K562 (cell line): Measurements from ENCODE around the gene RBBP4. TPM values are rescaled to one million over a fixed set of nuclear protein-coding genes. Genes with fewer than 3 reads are reported as not detected.

Experiments
- MED1 ChIP-seq: sonication (generic); formaldehyde crosslinking; IDR thresholded peaks from 2 replicates; pipeline ENCODE4 v1.8.1; 2023; ENCODE audit warnings: missing genetic modification reagents, borderline replicate concordance
- NFYB ChIP-seq: IDR thresholded peaks from 2 replicates; pipeline ENCODE4 v1.6.1; 2011; ENCODE audit warnings: mild to moderate bottlenecking, moderate library complexity; ENCODE audit not compliant: insufficient read length; ENCODE audit errors: extremely low read depth
- ZNF316 ChIP-seq: fragments of 450-650 bp; IDR thresholded peaks from 2 replicates; pipeline ENCODE4 v1.6.1; 2016
- polyA plus RNA-seq, 8 experiments: library from polyadenylated mRNA; depleted of rRNA in 4 of 8; stranded (reverse) in 5 of 8; unstranded in 3 of 8; fragments of >200 nt; fragmentation: Nextera tagmentation in 2 of 8; fragmentation: Illumina TruSeq in 1 of 8; extraction: Ambion mirVana in 2 of 8; extraction: Trizol in 1 of 8; gene quantifications; 2 replicates each; pipeline versions ENCODE4 v1.2.1 to v1.2.3, GENCODE V29; 2011 to 2014; ENCODE audit warnings: inconsistent platforms in 1 of 8, missing spikeins in 1 of 8
- total RNA-seq, 7 experiments: library from RNA; depleted of rRNA in 6 of 7; stranded (reverse); fragments of >200 nt in 6 of 7; fragmentation: Illumina TruSeq in 2 of 7; extraction: Trizol in 2 of 7; gene quantifications; 2 replicates each; pipeline versions ENCODE4 v1.2.1 to v1.2.3, GENCODE V29; 2011 to 2021; ENCODE audit warnings: low replicate concordance in 1 of 7
- TF ChIP-seq, protein P1 (sequence below): fragments of 450-650 bp; formaldehyde crosslinking; IDR thresholded peaks from 2 replicates; pipeline ENCODE4 v1.4.0; 2020; ENCODE audit warnings: mild to moderate bottlenecking, moderate library complexity
- TF ChIP-seq, protein P2 (sequence below), 2 experiments: IDR thresholded peaks; 2 replicates each; pipeline ENCODE4 v1.6.1; 2012; ENCODE audit warnings: improper control_type of control experiment in 2 of 2, low read depth in 2 of 2, low read length in 2 of 2, borderline replicate concordance in 1 of 2
- TF ChIP-seq, protein P3 (sequence below): fragments of 250-450 bp; sonication (Bioruptor Pico); IDR thresholded peaks from 2 replicates; pipeline ENCODE4 v1.8.0; 2021; ENCODE audit warnings: borderline replicate concordance, mild to moderate bottlenecking, moderate library complexity; ENCODE audit not compliant: poor library complexity, severe bottlenecking
- TF ChIP-seq, protein P4 (sequence below), 2 experiments: fragments of 450-650 bp in 1 of 2; sonication (generic) in 1 of 2; formaldehyde crosslinking in 1 of 2; IDR thresholded peaks; 2 replicates each; pipeline versions ENCODE4 v1.7.1 to v1.9.0; 2016 to 2022; ENCODE audit warnings: inconsistent platforms in 1 of 2, mild to moderate bottlenecking in 1 of 2, missing genetic modification reagents in 1 of 2
- TF ChIP-seq, protein P5 (sequence below): fragments of 450-650 bp; IDR thresholded peaks from 2 replicates; pipeline ENCODE4 v1.6.1; 2016; ENCODE audit warnings: mild to moderate bottlenecking

RBBP4 gene
- total and polyA plus RNA-seq, 9 of the 15 experiments (the other 6 are each of a cell fraction or from before 2014, with no cell fraction given), result 185 to 409 (median 259) TPM

DNA sequence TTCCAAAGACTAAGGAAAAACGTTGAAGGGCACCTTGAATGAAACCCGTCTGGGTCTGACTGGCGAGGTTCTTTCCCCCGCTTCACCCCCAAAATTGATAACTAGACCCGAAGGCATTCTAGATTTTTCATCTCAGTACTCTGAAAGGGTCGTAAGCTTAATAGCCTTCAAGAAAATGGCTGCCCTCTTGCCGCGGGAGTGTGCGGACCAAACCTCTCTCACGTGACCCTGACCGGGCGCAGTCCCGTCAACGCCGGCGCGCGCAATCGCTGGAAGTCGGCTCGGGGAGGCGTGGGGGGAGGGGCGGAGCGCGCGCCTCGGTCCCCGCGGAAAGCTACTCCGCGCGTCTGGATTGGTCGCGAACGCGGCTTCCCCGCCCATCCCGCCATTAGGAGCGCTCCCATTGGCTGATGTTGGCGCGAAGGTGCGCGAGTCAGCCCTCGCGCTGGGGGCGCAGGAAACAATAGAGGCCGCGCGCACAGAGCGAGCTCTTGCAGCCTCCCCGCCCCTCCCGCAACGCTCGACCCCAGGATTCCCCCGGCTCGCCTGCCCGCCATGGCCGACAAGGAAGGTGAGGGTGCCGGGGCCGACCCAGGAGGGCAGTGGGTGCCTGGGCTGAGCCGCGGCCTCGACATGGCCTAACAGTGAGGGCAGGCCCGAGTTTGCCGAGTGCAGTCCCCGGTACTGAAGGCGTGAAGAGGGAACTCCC lies at the start of gene RBBP4 (continued):
- TF ChIP-seq, protein P1, sequence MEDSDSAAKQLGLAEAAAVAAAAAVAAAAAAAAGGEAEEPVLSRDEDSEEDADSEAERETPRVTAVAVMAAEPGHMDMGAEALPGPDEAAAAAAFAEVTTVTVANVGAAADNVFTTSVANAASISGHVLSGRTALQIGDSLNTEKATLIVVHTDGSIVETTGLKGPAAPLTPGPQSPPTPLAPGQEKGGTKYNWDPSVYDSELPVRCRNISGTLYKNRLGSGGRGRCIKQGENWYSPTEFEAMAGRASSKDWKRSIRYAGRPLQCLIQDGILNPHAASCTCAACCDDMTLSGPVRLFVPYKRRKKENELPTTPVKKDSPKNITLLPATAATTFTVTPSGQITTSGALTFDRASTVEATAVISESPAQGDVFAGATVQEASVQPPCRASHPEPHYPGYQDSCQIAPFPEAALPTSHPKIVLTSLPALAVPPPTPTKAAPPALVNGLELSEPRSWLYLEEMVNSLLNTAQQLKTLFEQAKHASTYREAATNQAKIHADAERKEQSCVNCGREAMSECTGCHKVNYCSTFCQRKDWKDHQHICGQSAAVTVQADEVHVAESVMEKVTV (CRISPR knock-in tag), result peak; percentile 36; the same call in 1 of the 2 replicates
- TF ChIP-seq, protein P2, sequence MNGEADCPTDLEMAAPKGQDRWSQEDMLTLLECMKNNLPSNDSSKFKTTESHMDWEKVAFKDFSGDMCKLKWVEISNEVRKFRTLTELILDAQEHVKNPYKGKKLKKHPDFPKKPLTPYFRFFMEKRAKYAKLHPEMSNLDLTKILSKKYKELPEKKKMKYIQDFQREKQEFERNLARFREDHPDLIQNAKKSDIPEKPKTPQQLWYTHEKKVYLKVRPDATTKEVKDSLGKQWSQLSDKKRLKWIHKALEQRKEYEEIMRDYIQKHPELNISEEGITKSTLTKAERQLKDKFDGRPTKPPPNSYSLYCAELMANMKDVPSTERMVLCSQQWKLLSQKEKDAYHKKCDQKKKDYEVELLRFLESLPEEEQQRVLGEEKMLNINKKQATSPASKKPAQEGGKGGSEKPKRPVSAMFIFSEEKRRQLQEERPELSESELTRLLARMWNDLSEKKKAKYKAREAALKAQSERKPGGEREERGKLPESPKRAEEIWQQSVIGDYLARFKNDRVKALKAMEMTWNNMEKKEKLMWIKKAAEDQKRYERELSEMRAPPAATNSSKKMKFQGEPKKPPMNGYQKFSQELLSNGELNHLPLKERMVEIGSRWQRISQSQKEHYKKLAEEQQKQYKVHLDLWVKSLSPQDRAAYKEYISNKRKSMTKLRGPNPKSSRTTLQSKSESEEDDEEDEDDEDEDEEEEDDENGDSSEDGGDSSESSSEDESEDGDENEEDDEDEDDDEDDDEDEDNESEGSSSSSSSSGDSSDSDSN (IDR thresholded peaks at IDR 0.05; ENCODE audit: borderline replicate concordance in 1 of 2, low read depth in 2 of 2, low read length in 2 of 2), result peak in 1 of 2 experiments; percentile 23; a peak in 2 of 4 replicates
- peak; percentile 83 for TF ChIP-seq NFYB
- peak; percentile 32; the same call in 1 of the 2 replicates for TF ChIP-seq ZNF316
- TF ChIP-seq, protein P3, sequence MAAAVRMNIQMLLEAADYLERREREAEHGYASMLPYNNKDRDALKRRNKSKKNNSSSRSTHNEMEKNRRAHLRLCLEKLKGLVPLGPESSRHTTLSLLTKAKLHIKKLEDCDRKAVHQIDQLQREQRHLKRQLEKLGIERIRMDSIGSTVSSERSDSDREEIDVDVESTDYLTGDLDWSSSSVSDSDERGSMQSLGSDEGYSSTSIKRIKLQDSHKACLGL (CRISPR knock-in tag), result peak; percentile 84
- TF ChIP-seq MED1 (CRISPR knock-in tag), result no peak
- TF ChIP-seq, protein P4, sequence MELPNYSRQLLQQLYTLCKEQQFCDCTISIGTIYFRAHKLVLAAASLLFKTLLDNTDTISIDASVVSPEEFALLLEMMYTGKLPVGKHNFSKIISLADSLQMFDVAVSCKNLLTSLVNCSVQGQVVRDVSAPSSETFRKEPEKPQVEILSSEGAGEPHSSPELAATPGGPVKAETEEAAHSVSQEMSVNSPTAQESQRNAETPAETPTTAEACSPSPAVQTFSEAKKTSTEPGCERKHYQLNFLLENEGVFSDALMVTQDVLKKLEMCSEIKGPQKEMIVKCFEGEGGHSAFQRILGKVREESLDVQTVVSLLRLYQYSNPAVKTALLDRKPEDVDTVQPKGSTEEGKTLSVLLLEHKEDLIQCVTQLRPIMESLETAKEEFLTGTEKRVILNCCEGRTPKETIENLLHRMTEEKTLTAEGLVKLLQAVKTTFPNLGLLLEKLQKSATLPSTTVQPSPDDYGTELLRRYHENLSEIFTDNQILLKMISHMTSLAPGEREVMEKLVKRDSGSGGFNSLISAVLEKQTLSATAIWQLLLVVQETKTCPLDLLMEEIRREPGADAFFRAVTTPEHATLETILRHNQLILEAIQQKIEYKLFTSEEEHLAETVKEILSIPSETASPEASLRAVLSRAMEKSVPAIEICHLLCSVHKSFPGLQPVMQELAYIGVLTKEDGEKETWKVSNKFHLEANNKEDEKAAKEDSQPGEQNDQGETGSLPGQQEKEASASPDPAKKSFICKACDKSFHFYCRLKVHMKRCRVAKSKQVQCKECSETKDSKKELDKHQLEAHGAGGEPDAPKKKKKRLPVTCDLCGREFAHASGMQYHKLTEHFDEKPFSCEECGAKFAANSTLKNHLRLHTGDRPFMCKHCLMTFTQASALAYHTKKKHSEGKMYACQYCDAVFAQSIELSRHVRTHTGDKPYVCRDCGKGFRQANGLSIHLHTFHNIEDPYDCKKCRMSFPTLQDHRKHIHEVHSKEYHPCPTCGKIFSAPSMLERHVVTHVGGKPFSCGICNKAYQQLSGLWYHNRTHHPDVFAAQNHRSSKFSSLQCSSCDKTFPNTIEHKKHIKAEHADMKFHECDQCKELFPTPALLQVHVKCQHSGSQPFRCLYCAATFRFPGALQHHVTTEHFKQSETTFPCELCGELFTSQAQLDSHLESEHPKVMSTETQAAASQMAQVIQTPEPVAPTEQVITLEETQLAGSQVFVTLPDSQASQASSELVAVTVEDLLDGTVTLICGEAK (IDR thresholded peaks at IDR 0.05), result no peak
- TF ChIP-seq, protein P4 (CRISPR knock-in tag; IDR thresholded peaks at IDR 0.05), result no peak
- TF ChIP-seq, protein P5, sequence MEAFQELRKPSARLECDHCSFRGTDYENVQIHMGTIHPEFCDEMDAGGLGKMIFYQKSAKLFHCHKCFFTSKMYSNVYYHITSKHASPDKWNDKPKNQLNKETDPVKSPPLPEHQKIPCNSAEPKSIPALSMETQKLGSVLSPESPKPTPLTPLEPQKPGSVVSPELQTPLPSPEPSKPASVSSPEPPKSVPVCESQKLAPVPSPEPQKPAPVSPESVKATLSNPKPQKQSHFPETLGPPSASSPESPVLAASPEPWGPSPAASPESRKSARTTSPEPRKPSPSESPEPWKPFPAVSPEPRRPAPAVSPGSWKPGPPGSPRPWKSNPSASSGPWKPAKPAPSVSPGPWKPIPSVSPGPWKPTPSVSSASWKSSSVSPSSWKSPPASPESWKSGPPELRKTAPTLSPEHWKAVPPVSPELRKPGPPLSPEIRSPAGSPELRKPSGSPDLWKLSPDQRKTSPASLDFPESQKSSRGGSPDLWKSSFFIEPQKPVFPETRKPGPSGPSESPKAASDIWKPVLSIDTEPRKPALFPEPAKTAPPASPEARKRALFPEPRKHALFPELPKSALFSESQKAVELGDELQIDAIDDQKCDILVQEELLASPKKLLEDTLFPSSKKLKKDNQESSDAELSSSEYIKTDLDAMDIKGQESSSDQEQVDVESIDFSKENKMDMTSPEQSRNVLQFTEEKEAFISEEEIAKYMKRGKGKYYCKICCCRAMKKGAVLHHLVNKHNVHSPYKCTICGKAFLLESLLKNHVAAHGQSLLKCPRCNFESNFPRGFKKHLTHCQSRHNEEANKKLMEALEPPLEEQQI, result no peak
